Muscle of arm (tissue), 12 donors: Measurements from ENCODE around the gene GRID2IP. TPM values are rescaled to one million over a fixed set of nuclear protein-coding genes. Genes with fewer than 3 reads are reported as not detected.

Source experiments
- DNase-seq: peaks from one replicate; pipeline ENCODE4 v3.0.0-alpha.2; 2013
- polyA plus RNA-seq, 12 donors: library from polyadenylated mRNA; unstranded; fragments of 120-200 nt; gene quantifications; one replicate each; pipeline ENCODE4 v1.2.1, GENCODE V29; 2013; ENCODE audit not compliant: insufficient read length in 12 of 12

The GRID2IP gene
- polyA plus RNA-seq, 12 donors: 0.07 to 0.57 (median 0.13) TPM; not detected in 3

DNA sequence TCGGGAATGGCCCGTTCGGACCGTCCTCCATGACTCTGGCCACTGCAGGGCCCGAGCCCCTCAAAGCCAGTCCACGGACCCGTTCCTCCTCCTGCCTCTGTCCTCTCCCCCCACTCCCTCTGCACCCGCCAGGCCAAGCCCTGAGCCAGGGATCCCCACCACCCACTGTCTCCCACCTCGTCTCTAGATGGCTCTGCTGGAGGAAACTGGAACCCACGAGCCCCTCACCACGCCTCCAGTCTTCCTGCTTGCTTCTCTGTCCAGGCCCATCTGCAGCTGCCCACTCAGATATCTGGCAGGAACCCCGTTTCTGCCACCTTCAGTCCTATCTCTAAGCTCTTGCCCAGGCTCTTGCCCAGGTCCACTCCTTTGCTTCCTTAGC is 24.3 kb downstream of the GRID2IP start:
- no peak for DNase-seq

DNA sequence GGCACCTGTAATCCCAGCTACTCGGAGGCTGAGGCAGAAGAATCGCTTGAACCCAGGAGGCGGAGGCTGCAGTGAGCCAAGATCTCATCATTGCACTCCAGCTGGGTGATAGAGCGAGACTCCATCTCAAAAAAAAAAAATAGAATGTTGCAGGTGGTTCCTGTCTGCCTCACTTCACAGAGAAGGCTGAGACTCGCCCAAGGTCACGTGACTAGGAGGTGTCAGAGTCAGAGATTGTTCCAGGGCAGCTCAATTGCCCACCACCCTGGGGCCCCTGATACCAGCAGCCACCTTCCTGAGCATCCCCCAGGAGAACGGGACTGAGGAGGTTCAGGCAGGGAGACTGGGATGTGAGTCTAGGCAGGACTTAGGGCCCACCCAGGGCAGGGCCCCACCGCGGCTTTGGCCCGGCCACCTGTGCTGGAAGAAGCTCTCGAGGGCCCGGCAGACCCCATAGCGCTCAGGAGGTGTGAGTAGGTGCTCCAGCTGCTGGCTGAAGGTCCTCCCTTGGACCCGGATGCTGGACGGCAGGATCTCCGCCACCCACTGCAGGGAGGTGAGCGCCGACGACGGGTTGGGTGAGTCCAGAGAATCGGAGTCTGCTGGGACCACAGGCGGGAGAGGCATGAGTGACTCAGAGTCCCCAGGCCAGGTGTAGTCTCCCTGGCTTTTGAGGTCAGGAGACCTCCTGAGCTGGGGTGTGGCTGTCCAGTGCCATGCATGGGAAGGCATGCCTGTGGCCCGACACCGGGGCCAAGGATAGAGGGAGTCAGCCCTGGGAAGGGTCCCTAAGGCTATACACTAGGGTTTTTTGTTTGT is 30.9 kb downstream of the GRID2IP start:
- DNase-seq: no peak

DNA sequence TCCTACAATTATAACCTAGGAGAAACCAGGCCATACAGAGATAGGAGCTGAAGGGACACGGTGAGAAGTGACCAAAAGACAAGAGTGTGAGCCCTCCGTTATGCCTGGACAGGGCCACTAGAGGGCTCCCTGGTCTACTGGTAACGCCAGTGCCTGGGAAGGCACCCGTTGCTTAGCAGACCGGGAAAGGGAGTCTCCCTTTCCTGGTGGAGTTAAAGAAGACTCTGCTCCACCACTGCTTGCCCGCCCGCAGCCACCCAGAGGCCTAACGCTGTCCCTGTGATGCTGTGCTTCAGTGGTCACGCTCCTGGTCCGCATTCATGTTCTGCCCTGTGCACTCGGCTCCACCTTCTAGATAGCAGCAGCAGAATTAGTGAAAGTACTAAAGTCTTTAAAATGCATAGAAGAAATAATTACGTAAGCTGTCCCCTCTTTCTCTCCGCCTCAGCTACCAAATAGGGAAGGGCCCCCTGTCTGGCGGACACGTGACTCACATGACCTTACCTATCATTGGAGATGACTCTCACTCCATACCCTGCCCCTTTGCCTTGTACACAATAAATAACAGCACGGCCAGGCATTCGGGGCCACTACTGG is 34.8 kb downstream of the GRID2IP start:
- peak; percentile 86 for DNase-seq

DNA sequence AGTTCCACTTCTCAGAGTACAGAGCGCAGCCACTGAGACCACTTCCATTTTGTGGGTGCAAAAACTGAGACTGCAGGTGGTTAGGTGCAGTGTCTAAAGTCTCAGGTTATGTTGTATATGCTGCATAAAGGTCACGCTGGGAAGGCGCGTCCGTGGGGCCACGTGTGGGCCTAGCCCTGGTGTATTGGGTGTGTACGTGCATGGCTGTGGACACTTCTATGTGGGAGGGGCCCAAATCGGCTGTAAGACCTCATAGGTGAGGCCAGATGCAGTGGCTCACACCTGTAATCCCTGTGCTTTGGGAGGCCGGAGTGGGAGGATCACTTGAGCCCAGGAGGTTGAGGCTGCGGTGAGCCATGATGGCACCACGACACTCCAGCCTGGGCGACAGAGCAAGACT is 37.7 kb downstream of the GRID2IP start:
- no peak for DNase-seq

DNA sequence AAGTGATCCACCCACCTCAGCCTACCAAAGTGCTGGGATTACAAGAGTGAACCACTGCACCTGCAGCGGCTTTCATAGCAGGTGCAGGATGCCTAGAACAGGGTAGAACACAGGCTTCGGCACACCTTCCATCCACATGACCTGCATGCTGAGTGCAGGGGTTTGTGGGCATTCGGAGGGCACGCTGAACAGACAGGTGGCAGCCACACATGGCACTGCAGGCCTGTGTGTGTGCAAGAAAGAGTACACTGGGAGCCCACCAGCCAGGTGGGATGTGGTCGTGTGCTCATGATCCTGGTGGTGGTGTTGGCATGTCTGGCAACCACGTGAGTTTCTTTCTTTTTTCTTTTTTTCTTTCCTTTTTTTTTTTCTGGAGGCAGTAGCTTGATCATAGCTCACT is 38.4 kb downstream of the GRID2IP start:
- DNase-seq: no peak

DNA sequence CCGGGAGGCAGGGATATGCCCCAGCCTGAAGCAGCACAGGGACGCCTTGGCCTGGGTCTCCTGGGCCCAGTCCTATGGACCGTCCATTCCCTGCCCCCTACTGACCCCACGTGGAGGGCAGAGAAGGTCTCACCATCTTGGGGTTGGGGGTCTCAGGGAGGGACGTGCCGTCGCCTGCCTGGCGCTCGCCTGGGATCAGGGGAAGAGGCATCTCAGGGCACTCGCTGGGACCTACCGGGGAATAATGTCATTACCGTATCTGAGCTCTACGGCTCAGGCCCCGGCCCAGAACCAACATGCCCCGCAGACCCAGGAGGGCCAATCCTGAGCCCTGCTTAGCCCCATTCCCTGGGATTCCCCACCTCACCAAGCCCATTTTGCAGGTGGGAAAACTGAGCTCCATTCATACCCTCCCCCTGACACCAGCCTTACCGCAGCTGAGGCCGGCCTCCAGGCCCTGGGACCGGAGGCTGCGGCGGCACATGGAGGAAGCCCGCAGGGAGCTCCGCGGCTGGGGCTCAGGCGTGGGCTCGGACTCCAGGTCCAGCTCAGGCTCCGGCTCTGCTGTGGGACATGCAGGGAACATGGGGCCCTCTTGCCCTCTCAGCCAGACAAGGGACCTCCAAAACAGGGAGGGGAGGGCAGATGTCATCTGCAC is 40.7 kb downstream of the GRID2IP start:
- no peak for DNase-seq

DNA sequence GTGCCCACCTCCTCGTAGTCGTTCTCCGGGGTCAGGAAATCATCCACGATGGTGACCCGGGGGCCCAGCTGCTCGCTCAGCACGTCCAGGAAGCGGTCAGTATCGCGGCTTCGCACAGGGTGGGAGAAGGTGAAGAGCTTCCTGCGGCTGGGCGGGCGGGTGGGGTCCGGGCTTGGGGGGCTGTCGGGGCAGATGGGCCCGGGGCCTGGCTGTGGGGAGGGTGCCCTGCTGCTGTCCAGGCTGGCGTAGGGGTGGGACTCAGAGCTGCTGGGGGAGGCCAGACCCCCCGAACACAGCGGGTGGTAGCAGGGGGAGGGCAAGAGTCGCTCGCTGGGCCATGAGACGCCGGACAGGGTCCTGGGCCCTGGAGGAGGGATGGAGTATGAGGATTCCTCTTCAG is 42.3 kb downstream of the GRID2IP start:
- DNase-seq: no peak

DNA sequence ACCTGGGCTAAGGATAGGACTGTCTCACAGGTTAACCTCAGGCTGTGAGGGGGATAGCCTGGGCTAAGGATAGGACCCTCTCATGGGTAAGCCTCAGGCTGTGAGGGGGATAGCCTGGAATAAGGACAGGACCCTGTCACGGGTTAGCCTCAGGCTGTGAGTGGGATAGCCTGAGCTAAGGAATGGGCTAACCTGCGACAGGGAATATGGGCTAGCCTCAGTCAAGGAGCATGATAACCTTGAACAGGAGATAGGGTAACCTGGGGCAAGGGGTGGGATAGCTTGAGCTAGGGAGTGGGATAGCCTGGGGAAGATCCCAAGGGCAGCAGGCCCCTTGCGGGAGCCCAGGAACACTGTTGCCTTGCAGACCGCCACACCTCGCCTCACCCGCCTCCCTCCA is 42.7 kb downstream of the GRID2IP start:
- DNase-seq: no peak

DNA sequence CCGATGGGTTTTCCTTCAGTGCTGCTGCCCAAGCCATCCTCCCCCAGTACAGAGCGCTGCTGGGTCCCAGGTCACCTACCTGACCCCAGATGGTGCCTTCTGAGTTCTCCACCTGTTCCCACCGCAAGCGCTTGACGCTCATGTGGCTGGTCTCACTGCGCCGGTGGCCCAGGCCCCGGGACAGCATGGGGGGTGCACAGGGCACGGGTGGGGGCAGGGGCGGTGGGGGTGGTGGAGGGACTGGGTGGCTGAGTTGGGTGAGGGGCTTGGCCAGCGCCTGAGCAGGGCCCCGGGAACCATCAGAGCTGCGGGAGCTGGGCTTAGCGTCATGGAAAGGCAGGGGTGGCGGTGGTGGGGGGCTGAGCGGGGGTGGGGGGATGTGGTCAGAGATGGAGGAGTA is 43.4 kb downstream of the GRID2IP start:
- DNase-seq: no peak

DNA sequence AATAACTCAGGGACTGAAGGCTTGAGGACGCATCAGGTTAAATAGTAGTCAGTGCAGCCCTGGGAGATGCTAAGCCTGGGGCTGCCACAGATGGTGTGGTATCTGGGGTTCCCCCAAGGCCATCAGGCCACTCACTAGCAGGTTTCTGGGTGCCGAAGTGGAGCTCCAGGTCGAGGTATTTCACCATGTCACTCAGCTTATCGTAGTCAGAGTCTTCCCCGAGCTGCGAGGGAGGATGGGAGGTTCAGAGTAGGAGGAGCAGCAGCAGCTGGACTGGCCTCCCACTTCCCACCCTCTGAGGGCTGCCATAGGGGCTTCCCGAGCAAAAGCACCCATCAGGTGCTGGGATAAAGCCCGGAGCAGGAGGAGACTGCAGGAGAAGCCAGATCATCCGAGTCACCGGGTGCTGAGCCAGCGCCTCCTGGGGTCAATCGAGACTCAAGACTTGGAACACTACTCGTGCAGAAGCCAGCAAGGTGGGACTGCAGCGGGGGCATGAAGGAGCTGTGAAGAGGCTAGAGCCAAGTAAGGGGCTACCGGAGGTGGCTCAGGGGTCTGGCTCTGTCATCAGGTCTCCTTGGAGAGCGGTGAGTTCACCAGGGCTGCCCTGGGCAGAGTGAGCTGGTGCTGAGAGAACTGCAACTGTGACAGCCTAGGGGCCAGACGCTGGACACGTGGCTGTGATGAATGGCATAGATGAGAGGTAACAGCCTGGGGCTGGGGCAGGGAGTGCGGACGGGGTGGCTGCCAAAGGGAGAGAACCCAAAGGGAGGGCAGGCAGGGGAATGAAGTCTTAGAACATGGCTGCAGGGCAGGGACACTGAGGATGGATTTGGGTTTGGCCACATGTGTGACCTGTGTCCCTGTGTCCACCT is 45.3 kb downstream of the GRID2IP start:
- no peak for DNase-seq

DNA sequence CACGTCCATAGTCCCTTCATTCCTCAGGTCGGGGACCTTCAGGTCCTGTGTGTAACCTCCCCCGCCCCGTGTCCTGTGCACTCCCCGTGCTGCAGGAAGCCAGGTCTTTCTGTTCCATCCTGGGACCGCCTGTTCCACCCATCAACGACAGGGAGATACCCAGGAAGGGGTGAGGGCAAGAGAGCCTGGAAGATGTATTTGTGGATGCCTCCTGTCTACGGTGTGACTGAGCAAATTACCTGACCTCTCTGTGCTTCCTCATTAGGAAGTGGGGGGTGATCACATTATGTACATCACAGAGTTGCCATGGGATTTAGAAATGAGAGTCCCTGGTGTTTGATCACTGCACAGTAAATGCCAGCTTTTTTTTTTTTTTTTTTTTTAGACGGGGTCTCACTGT is 46.3 kb downstream of the GRID2IP start:
- DNase-seq: no peak

DNA sequence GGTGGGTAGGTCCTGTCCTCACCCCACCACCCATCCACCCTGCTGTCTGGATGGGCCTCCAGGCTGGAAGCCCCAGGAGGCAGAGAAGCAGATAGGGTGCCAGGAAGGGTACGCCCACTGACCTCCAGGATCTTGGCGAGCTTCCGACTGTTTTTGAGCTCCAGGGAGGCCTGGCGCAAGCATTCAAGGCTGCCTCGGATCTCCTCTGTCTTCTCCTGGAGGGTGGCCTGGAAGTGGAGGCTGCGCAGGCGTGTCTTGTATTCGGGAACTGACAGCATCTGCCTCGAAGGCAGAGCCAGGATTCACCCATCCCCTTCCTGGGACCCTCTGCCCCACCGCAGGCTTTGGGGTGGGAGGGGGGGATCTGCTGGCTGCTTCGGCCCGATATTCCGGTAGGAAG is 48.4 kb downstream of the GRID2IP start:
- no peak for DNase-seq

DNA sequence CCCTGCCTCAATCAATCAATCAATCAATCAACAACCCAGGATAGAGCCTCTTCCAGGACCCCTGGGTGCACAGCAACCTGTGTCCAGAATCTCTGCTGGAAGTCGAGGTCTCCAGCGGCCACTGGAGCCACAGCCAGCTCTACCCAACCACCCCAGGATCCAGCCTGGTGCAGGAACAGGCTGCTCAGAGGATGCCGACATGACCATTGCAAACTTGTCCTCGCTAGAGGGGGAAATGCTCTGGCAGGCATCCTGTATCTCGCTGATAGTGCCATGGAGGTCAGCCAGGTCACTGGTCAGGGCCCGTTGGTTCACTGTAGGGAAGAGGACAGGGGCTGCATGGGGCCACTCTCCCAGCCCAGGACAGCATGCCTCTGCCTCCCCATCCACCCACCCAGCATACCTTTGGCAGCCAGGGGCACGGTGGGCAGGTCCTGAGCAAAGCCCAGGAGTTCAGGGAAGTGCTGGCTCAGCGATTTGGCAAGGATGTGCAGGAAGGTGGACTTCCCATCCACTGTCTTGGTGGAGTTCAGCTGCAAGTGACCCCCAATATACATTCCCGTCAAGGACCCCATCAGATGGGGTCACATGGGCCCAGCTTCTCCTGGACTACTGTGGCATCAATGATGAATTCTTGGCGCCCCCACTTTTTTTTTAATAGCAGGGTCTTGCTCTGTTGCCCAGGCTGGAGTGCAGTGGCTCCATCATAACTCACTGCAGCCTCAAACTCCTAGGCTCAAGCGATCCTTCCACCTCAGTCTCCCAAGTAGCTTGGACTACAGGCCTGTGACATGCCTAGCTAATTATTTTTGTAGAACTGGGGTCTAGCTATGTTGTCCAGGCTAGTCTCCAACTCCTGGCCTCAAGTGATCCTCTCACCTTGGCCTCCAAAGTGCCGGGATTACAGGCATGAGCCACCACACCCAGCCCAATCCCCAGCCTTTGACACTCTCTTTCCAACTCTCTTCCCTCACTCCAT is 49.4 kb downstream of the GRID2IP start:
- no peak for DNase-seq

DNA sequence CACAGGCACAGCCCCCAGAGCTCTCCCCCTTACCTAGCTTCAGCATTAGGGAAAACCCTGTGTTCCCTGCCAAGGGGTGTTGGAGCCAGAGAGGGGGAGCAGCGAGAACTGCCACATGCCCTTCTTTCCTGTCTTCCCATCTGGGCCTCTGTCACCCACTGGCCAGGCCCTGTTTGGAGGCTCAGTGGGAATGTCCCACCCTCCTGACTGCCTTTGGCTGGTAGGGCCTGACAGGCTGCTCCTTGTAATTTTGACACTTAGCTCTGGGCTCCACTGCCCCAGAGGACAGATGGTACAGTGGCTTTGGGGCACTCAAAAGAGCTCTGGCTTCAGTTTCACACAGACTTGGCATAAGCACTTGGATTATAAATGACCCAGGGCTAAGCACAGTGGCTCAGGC is 50.6 kb downstream of the GRID2IP start:
- no peak for DNase-seq

DNA sequence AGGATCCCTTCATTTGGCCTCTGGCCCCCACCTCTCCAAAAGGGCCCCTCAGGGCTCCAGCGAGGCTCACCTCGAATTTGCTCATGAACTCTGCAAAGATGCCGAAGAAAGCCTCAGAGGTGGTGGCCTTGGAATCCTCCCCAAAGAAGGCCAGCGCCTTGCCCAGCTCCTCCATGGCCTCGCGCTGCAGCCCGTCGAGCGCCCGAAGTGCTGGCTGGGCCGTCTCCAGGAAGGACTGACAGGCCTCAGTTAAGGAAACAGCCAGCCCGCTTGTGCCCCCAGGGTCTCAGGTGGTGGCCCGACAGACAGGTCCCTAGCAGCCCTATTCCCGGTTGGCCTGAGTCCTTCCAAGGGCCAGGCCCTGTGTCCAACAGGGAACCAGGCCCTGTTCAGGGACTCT is 53.3 kb downstream of the GRID2IP start:
- no peak for DNase-seq

DNA sequence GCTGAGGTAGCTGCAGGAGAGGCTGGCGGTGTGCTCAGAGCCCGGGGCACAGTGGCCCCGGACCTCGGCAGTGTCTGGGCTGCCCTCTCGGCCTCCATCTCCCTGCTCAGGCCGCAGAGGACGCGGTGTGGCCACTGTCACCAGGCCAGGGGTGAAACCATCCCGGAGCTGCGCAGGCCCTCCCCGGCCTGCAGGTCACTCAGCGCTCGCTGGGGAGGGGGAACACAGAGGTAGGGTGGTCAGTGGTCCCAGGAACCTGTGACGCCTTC is 53.7 kb downstream of the GRID2IP start:
- no peak for DNase-seq

DNA sequence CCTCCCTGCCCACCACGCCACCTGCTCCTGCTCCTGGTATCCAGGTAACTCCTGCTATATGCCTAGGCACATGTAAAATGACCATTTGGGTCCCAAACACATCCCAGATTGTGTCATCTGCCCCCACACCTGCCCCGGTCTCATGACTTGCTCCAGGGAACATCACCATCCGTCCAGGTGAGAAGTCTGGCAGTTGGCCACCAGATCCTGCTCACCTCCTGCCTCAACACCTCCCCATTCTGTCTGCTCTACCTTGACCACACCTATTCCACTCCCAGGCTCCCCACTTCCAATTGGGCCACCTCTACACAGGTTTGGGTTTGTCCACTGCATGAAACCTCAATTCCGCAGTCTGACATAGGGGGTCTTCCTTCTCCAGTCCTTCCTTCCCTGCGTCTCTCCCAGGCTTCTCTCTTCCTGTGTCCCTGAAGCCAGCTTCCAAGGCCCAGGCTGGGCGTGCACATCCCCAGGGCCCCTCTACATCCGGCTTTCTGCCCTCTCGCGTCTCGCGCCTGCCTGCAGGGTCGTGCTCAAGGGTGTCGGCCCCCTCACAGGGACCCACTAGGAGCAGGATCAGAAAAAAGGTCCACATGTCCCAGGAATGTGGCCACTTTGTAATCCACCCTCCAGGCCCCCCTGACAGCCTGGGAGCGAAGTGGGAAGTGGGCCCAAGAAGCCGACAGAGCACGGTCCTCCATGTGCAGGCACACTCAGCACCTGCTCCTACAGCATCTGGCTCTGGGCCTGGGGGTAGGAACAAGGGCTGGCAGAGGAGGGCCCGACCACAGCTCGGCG is 54.2 kb downstream of the GRID2IP start:
- no peak for DNase-seq

DNA sequence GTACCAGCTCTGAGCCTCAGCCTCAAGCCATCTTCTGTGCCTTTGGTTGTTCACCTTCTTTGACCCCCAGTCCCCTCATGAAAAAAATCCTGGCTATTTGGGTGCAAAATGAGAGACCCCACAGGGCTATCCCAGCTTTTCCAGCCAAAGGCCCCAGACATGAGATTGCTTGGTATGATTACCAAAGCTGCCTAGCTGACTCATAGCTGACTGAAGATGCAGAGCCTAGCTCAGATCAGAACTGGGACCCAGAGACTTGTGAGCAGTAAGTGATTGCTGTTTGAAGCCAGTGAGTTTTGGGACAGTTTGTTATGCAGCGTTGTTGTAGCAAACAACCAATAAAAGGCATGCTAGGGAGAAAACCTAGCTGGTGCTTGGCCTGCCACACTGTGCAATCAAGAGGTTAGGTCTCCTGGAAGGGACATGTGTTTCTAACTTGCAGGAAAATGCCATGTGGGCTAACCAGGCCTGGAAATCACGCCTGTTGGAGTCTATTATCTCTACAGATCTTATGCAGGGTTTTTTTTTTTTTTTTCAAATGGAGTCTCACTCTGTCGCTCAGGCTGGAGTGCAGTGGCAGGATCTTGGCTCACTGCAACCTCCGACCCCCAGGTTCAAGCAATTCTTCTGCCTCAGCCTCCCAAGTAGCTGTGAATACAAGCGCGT is 55.5 kb downstream of the GRID2IP start:
- no peak for DNase-seq

DNA sequence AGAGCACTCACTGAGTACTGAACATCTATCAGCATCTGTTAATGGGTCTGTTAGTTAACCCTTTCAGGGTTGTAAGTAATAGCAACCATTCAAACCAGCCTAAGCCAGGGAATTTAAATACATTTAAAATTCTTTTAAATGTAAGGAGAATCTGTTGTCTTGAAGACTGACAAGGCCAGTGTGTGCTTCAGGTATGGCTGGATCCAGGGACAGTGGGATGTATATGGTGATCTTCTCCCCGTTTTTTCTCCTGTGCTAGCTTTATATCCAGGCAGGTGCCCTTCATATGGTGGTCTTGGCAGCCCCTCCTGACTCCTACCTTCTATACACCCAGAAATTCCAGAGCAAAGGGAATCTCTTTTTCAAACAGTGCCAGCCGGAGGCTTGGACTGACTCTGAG is 56.9 kb downstream of the GRID2IP start:
- no peak for DNase-seq

DNA sequence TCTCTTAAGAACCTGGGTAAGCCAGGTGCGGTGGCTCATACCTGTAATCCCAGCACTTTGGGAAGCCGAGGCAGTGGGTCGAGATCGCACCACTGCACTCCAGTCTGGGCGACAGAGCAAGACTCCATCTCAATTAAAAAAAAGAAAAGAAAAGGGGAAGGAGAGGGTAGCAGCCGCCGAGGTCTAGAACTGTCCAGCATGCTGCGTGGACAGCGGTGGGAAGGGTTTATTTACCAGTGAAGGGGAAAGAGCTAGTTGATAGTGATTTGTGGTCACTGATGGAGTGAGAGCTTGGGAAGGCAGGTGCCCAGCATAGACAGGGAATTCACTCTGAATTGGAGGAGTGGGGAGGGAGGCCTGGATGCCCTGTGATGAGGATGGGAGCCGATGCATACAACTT is 60.1 kb downstream of the GRID2IP start:
- no peak for DNase-seq
